NCI-H2171 treated with DMSO at 0.1 percent for 48 hours (cell line): Measurements from ENCODE around the gene BRAT1.

Experiments used
- DNase-seq: peaks from one replicate; lab custom pipeline; 2025; lab: John Stamatoyannopoulos, UW

Gene BRAT1

GRCh38 chr7:2495418-2496299 is 59.7 kb downstream of the BRAT1 start:
- DNase-seq: peak; percentile 94

- no peak for DNase-seq
These were observed 60.9 kb downstream of the BRAT1 start for GRCh38 chr7:2494191-2495130.

GRCh38 chr7:2493205-2494164 is 61.8 kb downstream of the BRAT1 start:
- DNase-seq: no peak

GRCh38 chr7:2492038-2492437 is 63.3 kb downstream of the BRAT1 start:
- DNase-seq: no peak

GRCh38 chr7:2490181-2490651 is 65.1 kb downstream of the BRAT1 start:
- DNase-seq: no peak

- DNase-seq: no peak
These were observed 66.6 kb downstream of the BRAT1 start for GRCh38 chr7:2488681-2489080.

- DNase-seq: no peak
These were observed 67.1 kb downstream of the BRAT1 start for GRCh38 chr7:2488272-2488645.
